Sigmoid colon (tissue), 4 donors: Measurements from ENCODE around the gene LDB1.

ENCODE experiments used
- CTCF ChIP-seq, 4 experiments: fragments of 450-650 bp in 3 of 4; fragments of 200-600 bp in 1 of 4; IDR thresholded peaks; one replicate each; pipeline ENCODE4 v1.5.1; 2016 to 2019; ENCODE audit warnings: antibody characterized with exemption in 4 of 4, mild to moderate bottlenecking in 3 of 4, moderate library complexity in 2 of 4
- EP300 ChIP-seq, 4 donors: sonication (generic); formaldehyde crosslinking; IDR thresholded peaks; one replicate each; pipeline ENCODE4 v1.6.1; 2017; ENCODE audit warnings: antibody characterized with exemption in 4 of 4
- POLR2A ChIP-seq, 2 donors: fragments of 450-650 bp; IDR thresholded peaks; one replicate each; pipeline ENCODE4 v1.6.1; 2016; ENCODE audit warnings: antibody characterized with exemption in 2 of 2, mild to moderate bottlenecking in 2 of 2, moderate library complexity in 2 of 2
- POLR2AphosphoS5 ChIP-seq, 4 donors: sonication (generic); formaldehyde crosslinking; IDR thresholded peaks; one replicate each; pipeline ENCODE4 v1.6.1; 2017; ENCODE audit warnings: antibody characterized with exemption in 4 of 4

GRCh38 chr10:102067091-102067916, 52.9 kb downstream of the LDB1 start:
- TF ChIP-seq CTCF (IDR thresholded peaks at IDR 0.05), result no peak
- TF ChIP-seq POLR2AphosphoS5 (IDR thresholded peaks at IDR 0.05), result no peak
- no peak for TF ChIP-seq POLR2A (IDR thresholded peaks at IDR 0.05)
- no peak for TF ChIP-seq EP300 (IDR thresholded peaks at IDR 0.05)
